Non-pigmented ciliary epithelial cell (primary cell): ENCODE measurements around the gene NXPH1.

Source experiments
- DNase-seq: peaks from one replicate; pipeline ENCODE4 v3.0.0-alpha.2; 2010; ENCODE audit warnings: low read depth

NXPH1 gene

GRCh38 chr7:8433477-8434289, at the start of gene NXPH1:
Gene NXPH1 (plus strand): TSS chr7:8433609.
- DNase-seq = no peak

GRCh38 chr7:8384901-8385300, 48.5 kb upstream of the NXPH1 start:
- no peak for DNase-seq

- DNase-seq = no peak
Measured at GRCh38 chr7:8386926-8387550, 46.4 kb upstream of the NXPH1 start.

- DNase-seq = no peak
Measured at GRCh38 chr7:8387551-8388256, 45.7 kb upstream of the NXPH1 start.

GRCh38 chr7:8388257-8388625, 45.2 kb upstream of the NXPH1 start:
- DNase-seq = no peak

- no peak for DNase-seq
Measured at GRCh38 chr7:8389593-8390261, 43.7 kb upstream of the NXPH1 start.

GRCh38 chr7:8390262-8390626, 43.2 kb upstream of the NXPH1 start:
- no peak for DNase-seq

- DNase-seq = no peak
Measured at GRCh38 chr7:8391353-8392062, 41.9 kb upstream of the NXPH1 start.

- no peak for DNase-seq
Measured at GRCh38 chr7:8396294-8396693, 37.1 kb upstream of the NXPH1 start.

- DNase-seq = no peak
Measured at GRCh38 chr7:8408871-8409270, 24.5 kb upstream of the NXPH1 start.

- no peak for DNase-seq
Measured at GRCh38 chr7:8411103-8411502, 22.3 kb upstream of the NXPH1 start.

- no peak for DNase-seq
Measured at GRCh38 chr7:8413600-8413999, 19.8 kb upstream of the NXPH1 start.

GRCh38 chr7:8418629-8419245, 14.7 kb upstream of the NXPH1 start:
- peak; percentile 32 for DNase-seq

GRCh38 chr7:8422177-8422576, 11.2 kb upstream of the NXPH1 start:
- no peak for DNase-seq

- no peak for DNase-seq
Measured at GRCh38 chr7:8423057-8423456, 10.4 kb upstream of the NXPH1 start.

GRCh38 chr7:8425223-8425622, 8.2 kb upstream of the NXPH1 start:
- DNase-seq = no peak

GRCh38 chr7:8430643-8431042, 2.8 kb upstream of the NXPH1 start:
- no peak for DNase-seq

- DNase-seq = no peak
Measured at GRCh38 chr7:8434290-8435002, 1.0 kb downstream of the NXPH1 start.

GRCh38 chr7:8435095-8435494, 1.7 kb downstream of the NXPH1 start:
- no peak for DNase-seq

- no peak for DNase-seq
Measured at GRCh38 chr7:8435590-8436545, 2.5 kb downstream of the NXPH1 start.
